Parathyroid adenoma (tissue), 2 donors: Measurements from ENCODE around the gene SEMA6A.
A peak's percentile ranks its signal among the peaks of the same experiment; 100 is the strongest.

Experiments
- H2AFZ ChIP-seq: fragments of 300-600 bp; sonication (generic); one replicate; pipeline ENCODE4 v1.7.0; 2017; ENCODE audit warnings: antibody characterized with exemption, mild to moderate bottlenecking
- H3K27ac ChIP-seq: fragments of 300-600 bp; sonication (generic); one replicate; pipeline ENCODE4 v1.7.0; 2017
- H3K27me3 ChIP-seq: fragments of 300-600 bp; sonication (generic); one replicate; pipeline ENCODE4 v1.7.0; 2017; ENCODE audit warnings: low read length; ENCODE audit not compliant: control insufficient read depth, insufficient read depth
- H3K36me3 ChIP-seq: fragments of 300-600 bp; sonication (generic); one replicate; pipeline ENCODE4 v1.7.0; 2017; ENCODE audit warnings: low read length; ENCODE audit not compliant: control insufficient read depth, insufficient read depth
- H3K4me1 ChIP-seq: fragments of 300-600 bp; sonication (generic); one replicate; pipeline ENCODE4 v1.7.0; 2017; ENCODE audit warnings: control low read depth
- H3K4me2 ChIP-seq: fragments of 300-600 bp; sonication (generic); one replicate; pipeline ENCODE4 v1.7.0; 2017; ENCODE audit warnings: low read length
- H3K4me3 ChIP-seq: fragments of 300-600 bp; sonication (generic); one replicate; pipeline ENCODE4 v1.7.0; 2017; ENCODE audit warnings: low read depth, low read length
- H3K79me2 ChIP-seq: fragments of 300-600 bp; sonication (generic); one replicate; pipeline ENCODE4 v1.7.0; 2017; ENCODE audit warnings: control low read depth
- H3K9ac ChIP-seq: fragments of 300-600 bp; sonication (generic); one replicate; pipeline ENCODE4 v1.7.0; 2017; ENCODE audit warnings: mild to moderate bottlenecking
- H3K9me3 ChIP-seq: fragments of 300-600 bp; sonication (generic); one replicate; pipeline ENCODE4 v1.7.0; 2017; ENCODE audit warnings: low read length; ENCODE audit not compliant: control insufficient read depth
- TF ChIP-seq, protein P1 (sequence below): fragments of 300-600 bp; sonication (generic); IDR thresholded peaks from one replicate; pipeline ENCODE4 v1.7.0; 2017; ENCODE audit warnings: antibody characterized with exemption, mild to moderate bottlenecking
- donor health status: primary hyperparathyroidism.

SEMA6A gene

DNA sequence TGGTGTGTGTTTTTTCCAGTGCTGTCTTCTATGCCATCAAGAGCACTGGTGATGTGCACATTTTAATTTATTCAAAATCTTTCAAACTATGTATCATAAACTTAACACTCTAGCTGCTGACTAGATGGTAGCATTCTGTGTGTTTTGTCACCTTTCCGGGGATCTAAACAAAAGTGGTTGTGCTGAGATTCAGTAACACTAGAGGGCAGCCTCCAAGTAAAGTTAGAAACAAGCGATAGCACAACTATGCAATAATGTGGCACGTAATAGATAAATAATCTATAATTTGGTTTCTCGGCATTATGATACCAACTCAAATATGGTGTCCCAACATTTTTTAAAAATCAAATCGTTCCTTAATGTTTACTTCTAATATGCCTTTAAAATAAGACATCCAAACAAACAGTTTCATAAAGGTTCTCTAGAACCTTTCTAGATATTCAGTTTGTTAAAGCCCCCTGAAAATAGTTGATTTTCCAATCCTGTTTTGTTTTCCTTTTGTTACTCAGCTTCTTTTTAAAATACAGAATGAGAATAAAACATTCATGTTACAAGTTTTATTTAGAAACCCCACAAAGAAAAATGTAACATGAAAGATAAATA, 16.9 kb downstream of the SEMA6A start:
- Histone ChIP-seq H2AFZ (no peak overlapping the region), H3K79me2 (no peaks in the 10 kb centered on the region), H3K9me3 (no peaks in the 10 kb centered on the region), H3K27me3 (no peaks in the 10 kb centered on the region), H3K9ac (no peak overlapping the region), H3K36me3 (no peaks in the 10 kb centered on the region), H3K4me2 (no peak overlapping the region), H3K27ac (no peak overlapping the region), H3K4me1 (no peaks in the 10 kb centered on the region), H3K4me3 (no peak overlapping the region)
- TF ChIP-seq, protein P1, sequence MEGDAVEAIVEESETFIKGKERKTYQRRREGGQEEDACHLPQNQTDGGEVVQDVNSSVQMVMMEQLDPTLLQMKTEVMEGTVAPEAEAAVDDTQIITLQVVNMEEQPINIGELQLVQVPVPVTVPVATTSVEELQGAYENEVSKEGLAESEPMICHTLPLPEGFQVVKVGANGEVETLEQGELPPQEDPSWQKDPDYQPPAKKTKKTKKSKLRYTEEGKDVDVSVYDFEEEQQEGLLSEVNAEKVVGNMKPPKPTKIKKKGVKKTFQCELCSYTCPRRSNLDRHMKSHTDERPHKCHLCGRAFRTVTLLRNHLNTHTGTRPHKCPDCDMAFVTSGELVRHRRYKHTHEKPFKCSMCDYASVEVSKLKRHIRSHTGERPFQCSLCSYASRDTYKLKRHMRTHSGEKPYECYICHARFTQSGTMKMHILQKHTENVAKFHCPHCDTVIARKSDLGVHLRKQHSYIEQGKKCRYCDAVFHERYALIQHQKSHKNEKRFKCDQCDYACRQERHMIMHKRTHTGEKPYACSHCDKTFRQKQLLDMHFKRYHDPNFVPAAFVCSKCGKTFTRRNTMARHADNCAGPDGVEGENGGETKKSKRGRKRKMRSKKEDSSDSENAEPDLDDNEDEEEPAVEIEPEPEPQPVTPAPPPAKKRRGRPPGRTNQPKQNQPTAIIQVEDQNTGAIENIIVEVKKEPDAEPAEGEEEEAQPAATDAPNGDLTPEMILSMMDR = peak; percentile 55

DNA sequence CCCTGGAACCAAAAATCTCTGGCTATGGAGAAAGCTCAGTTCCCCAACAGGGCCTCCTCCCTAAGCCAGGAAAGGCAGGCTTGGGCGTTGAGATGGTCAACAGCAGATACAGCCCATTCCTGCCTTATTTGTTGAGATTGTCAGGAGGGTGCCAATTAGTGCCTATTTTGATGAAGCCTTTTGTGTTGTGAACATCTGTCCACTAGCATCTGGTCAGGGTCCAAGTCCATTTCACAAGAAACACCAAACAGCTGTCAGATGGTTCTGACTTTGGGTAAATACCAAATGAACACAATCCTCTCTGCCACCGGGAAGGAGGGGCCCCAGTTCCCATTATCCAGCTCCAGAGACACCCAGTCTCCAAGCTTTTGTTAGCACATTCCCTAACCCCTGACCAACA, 19.9 kb downstream of the SEMA6A start:
- H2AFZ ChIP-seq = no peak overlapping the region
- TF ChIP-seq, protein P1 = no peak
- H3K4me3 ChIP-seq = no peak overlapping the region
- H3K9ac ChIP-seq = no peak overlapping the region
- no peaks in the 10 kb centered on the region for H3K27me3 ChIP-seq
- no peaks in the 10 kb centered on the region for H3K79me2 ChIP-seq
- no peaks in the 10 kb centered on the region for H3K9me3 ChIP-seq
- H3K27ac ChIP-seq = no peak overlapping the region
- H3K4me2 ChIP-seq = no peak overlapping the region
- H3K4me1 ChIP-seq = peaks cover 3% of the 10 kb centered on the region
- no peaks in the 10 kb centered on the region for H3K36me3 ChIP-seq

DNA sequence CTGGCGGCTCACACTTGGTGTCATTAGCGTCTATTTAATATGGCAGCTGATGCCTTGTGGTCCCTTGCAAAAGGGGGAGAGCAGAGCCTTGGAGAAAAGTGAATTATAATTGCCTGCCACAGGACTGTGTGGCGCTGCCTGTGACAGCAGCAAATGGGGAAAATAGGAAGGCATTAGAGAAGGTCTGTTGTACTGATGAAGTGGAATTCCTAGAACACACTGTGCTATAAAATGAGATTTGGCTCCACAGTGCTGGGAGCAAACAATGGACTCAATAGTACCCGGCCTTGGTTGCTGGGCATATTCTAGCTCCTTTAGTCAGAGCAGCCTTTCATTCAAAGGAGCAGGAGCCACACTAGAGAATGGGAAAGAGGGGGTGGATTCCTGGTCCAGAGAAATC, 21.3 kb downstream of the SEMA6A start:
- Histone ChIP-seq H3K27ac (no peak overlapping the region), H3K4me3 (no peak overlapping the region)

DNA sequence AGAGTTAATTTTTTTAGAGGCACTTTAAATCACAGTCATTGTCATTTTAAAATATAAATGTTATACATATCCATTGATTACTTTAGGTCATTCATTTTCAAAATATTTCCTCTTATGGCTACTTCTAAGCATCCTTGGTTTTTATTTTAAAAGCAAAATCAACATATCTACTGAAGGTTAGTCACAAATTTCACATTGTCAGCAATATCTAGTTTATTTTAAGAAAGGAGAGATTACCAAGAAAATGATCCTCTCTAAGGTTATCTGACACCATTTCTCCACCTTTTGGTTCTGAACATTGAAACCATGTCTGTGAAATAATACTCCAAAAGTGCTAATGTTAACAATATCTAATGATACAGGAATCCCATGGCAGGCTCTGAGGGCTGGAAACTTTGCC, 24.5 kb downstream of the SEMA6A start:
- Histone ChIP-seq H3K36me3 (no peaks in the 10 kb centered on the region), H3K27me3 (no peaks in the 10 kb centered on the region), H3K27ac (no peak overlapping the region), H3K79me2 (no peaks in the 10 kb centered on the region), H3K9ac (no peak overlapping the region), H3K9me3 (no peaks in the 10 kb centered on the region), H3K4me1 (peaks cover 3% of the 10 kb centered on the region), H3K4me3 (no peak overlapping the region), H3K4me2 (no peak overlapping the region), H2AFZ (no peak overlapping the region)
- TF ChIP-seq, protein P1 = no peak

More for the DNA sequence above, 21.3 kb downstream of the SEMA6A start:
- TF ChIP-seq, protein P1 = no peak
- H3K9me3 ChIP-seq = no peaks in the 10 kb centered on the region
- peaks cover 3% of the 10 kb centered on the region for H3K4me1 ChIP-seq
- no peak overlapping the region for H3K9ac ChIP-seq
- no peak overlapping the region for H3K4me2 ChIP-seq
- no peaks in the 10 kb centered on the region for H3K79me2 ChIP-seq
- no peak overlapping the region for H2AFZ ChIP-seq
- H3K36me3 ChIP-seq = no peaks in the 10 kb centered on the region
- no peaks in the 10 kb centered on the region for H3K27me3 ChIP-seq

DNA sequence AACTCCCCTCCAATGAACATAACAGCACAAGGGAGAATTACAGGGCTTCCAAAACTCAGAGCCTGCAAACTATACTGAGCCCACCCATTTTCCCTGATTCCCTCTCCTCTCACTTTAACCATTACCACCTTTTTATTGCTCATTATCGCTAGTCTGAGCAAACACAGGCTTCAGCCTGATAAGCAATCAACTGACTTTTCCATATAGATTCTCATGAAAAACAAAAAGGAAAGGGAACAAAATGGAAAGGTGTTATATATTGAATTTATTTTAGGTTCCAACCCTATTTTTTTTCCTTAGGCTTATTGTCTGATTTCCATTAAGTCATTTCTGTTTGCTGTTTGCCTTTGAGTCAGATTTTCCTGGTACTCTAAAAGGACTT, 27.9 kb downstream of the SEMA6A start:
- H3K9ac ChIP-seq = no peak overlapping the region
- H3K4me1 ChIP-seq = peaks cover 8% of the 10 kb centered on the region
- H3K27ac ChIP-seq = no peak overlapping the region
- H3K4me2 ChIP-seq = no peak overlapping the region
- H3K79me2 ChIP-seq = no peaks in the 10 kb centered on the region
- TF ChIP-seq, protein P1 = no peak
- no peak overlapping the region for H3K4me3 ChIP-seq
- H2AFZ ChIP-seq = no peak overlapping the region
- no peaks in the 10 kb centered on the region for H3K36me3 ChIP-seq
- no peaks in the 10 kb centered on the region for H3K27me3 ChIP-seq
- H3K9me3 ChIP-seq = no peaks in the 10 kb centered on the region
